Stomach (tissue), 9 donors: Measurements from ENCODE around the gene SEPTIN10. TPM values are rescaled to one million over a fixed set of nuclear protein-coding genes. Genes with fewer than 3 reads are reported as not detected.

Source experiments
- DNase-seq, 2 donors: peaks; one replicate each; pipeline versions ENCODE4 v3.0.0 to v3.0.0-alpha.2; 2013 to 2019
- H3K27ac ChIP-seq, 5 donors: fragments of 200-600 bp in 4 of 5; sonication (generic) in 4 of 5; one replicate each; pipeline ENCODE4 v1.5.1; 2013 to 2019; ENCODE audit warnings: mild to moderate bottlenecking in 1 of 5, moderate library complexity in 1 of 5
- H3K27me3 ChIP-seq, 3 donors: fragments of 200-600 bp; sonication (generic); one replicate each; pipeline ENCODE4 v1.5.1; 2017 to 2019; ENCODE audit warnings: mixed run types in 1 of 3
- H3K36me3 ChIP-seq, 4 donors: fragments of 200-600 bp; sonication (generic); 1 replicate in 3 of 4; 2 replicates in 1 of 4; pipeline ENCODE4 v1.5.1; 2016 to 2019
- H3K4me1 ChIP-seq, 4 donors: fragments of 200-600 bp; sonication (generic); one replicate each; pipeline ENCODE4 v1.5.1; 2016 to 2019
- H3K4me3 ChIP-seq, 4 donors: fragments of 200-600 bp; sonication (generic) in 3 of 4; one replicate each; pipeline ENCODE4 v1.5.1; 2016 to 2019; ENCODE audit warnings: mild to moderate bottlenecking in 1 of 4
- H3K9me3 ChIP-seq, 4 donors: fragments of 200-600 bp; sonication (generic); one replicate each; pipeline ENCODE4 v1.5.1; 2016 to 2019
- EP300 ChIP-seq: sonication (generic); formaldehyde crosslinking; IDR thresholded peaks from one replicate; pipeline ENCODE4 v1.6.1; 2017; ENCODE audit warnings: antibody characterized with exemption
- POLR2A ChIP-seq, 4 donors: fragments of 450-650 bp; IDR thresholded peaks; one replicate each; pipeline ENCODE4 v1.6.1; 2016; ENCODE audit warnings: antibody characterized with exemption in 4 of 4, control low read depth in 2 of 4, mild to moderate bottlenecking in 1 of 4, moderate library complexity in 1 of 4
- POLR2AphosphoS5 ChIP-seq, 3 donors: sonication (generic); formaldehyde crosslinking; IDR thresholded peaks; one replicate each; pipeline ENCODE4 v1.6.1; 2016; ENCODE audit warnings: antibody characterized with exemption in 3 of 3
- WGBS, 5 donors: extraction: QIAGEN DNeasy Blood & Tissue Kit in 3 of 5; methylation state at CpG; one replicate each; pipeline versions ENCODE4 v1.1.5 to v1.1.7; 2013 to 2018; 5-methylcytosine and 5-hydroxymethylcytosine counted together
- intact Hi-C: fragments of 100-400 bp; cut with DNase I; formaldehyde crosslinking; loops from one replicate; pipeline ENCODE4 v1.15.1; 2023; ENCODE audit warnings: low total_unique reads
- polyA plus RNA-seq, 3 donors: library from polyadenylated mRNA; stranded (reverse); fragments of 200-250 nt; gene quantifications; one replicate each; pipeline ENCODE4 v1.2.3, GENCODE V29; 2013
- total RNA-seq, 5 donors: library from RNA; depleted of rRNA; stranded (reverse); fragments of >200 nt; gene quantifications; one replicate each; pipeline versions ENCODE4 v1.1.0 to v1.2.3, GENCODE V29; 2014 to 2016
- TF ChIP-seq, protein P1 (sequence below), 7 experiments: fragments of 450-650 bp in 4 of 7; fragments of 200-600 bp in 3 of 7; sonication (generic) in 3 of 7; IDR thresholded peaks; one replicate each; pipeline ENCODE4 v1.5.1; 2016 to 2019; ENCODE audit warnings: antibody characterized with exemption in 7 of 7, control low read depth in 2 of 7, mild to moderate bottlenecking in 1 of 7
- donor health status: healthy with polysubstance abuse.
- donor health status: Bipolar disorder and iron deficiency.
- donor health status: healthy.

SEPTIN10 gene
- total and polyA plus RNA-seq, 8 donors: 24.9 to 101 (median 45.9) TPM

GRCh38 chr2:109510136-109511028 is 103.4 kb downstream of the SEPTIN10 start:
- WGBS, 5 donors: 48 to 52% (median 51%) methylated on average over 17 to 19 of the region's 19 CpGs
- Histone ChIP-seq H3K4me1 (peaks cover 4 to 31% (median 14%) of the 10 kb centered on the region in 4 donors), H3K9me3 (peaks cover 0 to 6% (median 3%) of the 10 kb centered on the region in 4 donors), H3K4me3 (no peak overlapping the region), H3K27ac (no peak overlapping the region), H3K27me3 (no peaks in the 10 kb centered on the region), H3K36me3 (no peaks in the 10 kb centered on the region)
- intact Hi-C loops: loop anchor here (2.0 kb wide), 1 partner anchor 384 kb away; no protein-coding TSS in a partner anchor
- DNase-seq: peak; percentile 84 to 92
- TF ChIP-seq POLR2AphosphoS5 (IDR thresholded peaks at IDR 0.05): peak in 1 of 3 donors; percentile 40
- no peak for TF ChIP-seq POLR2A (IDR thresholded peaks at IDR 0.05)
- no peak for TF ChIP-seq EP300
- TF ChIP-seq, protein P1, sequence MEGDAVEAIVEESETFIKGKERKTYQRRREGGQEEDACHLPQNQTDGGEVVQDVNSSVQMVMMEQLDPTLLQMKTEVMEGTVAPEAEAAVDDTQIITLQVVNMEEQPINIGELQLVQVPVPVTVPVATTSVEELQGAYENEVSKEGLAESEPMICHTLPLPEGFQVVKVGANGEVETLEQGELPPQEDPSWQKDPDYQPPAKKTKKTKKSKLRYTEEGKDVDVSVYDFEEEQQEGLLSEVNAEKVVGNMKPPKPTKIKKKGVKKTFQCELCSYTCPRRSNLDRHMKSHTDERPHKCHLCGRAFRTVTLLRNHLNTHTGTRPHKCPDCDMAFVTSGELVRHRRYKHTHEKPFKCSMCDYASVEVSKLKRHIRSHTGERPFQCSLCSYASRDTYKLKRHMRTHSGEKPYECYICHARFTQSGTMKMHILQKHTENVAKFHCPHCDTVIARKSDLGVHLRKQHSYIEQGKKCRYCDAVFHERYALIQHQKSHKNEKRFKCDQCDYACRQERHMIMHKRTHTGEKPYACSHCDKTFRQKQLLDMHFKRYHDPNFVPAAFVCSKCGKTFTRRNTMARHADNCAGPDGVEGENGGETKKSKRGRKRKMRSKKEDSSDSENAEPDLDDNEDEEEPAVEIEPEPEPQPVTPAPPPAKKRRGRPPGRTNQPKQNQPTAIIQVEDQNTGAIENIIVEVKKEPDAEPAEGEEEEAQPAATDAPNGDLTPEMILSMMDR (IDR thresholded peaks at IDR 0.05): peak in 5 of 7 experiments; percentile 90 to 93 (median 93)

DNA sequence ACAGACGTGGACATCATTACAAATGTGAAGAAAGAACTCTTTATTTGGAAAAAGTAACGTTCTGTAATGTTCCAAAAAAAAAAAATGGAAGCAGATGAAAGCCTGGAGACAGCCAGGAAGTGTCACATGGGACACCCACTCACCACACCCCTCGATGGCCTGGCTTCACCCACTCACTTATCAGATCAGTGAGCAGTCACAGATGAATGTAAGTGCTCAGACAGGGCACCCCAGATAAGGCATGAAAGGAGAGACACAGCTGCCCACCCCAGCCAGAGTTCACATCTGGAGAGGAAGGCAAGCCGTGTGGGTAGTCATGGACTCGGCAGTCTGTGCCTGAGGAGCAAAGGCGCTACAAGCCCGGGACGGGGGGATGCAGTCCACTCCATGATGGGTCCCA is 105.2 kb downstream of the SEPTIN10 start:
- H3K4me3 ChIP-seq: no peak overlapping the region
- peaks cover 0 to 16% (median 1%) of the 10 kb centered on the region in 4 donors for H3K4me1 ChIP-seq
- H3K9me3 ChIP-seq: peaks cover 0 to 11% (median 3%) of the 10 kb centered on the region in 4 donors
- TF ChIP-seq, protein P1 (IDR thresholded peaks at IDR 0.05): no peak
- no peak for TF ChIP-seq POLR2A (IDR thresholded peaks at IDR 0.05)
- no peak for TF ChIP-seq POLR2AphosphoS5 (IDR thresholded peaks at IDR 0.05)
- TF ChIP-seq EP300: no peak
- DNase-seq: no peak
- 67 to 72% (median 71%) methylated on average over 8 of the region's 8 CpGs for WGBS, 5 donors
- H3K27me3 ChIP-seq: no peaks in the 10 kb centered on the region
- H3K27ac ChIP-seq: no peak overlapping the region
- no peaks in the 10 kb centered on the region for H3K36me3 ChIP-seq
- intact Hi-C loops: no loop called here

DNA sequence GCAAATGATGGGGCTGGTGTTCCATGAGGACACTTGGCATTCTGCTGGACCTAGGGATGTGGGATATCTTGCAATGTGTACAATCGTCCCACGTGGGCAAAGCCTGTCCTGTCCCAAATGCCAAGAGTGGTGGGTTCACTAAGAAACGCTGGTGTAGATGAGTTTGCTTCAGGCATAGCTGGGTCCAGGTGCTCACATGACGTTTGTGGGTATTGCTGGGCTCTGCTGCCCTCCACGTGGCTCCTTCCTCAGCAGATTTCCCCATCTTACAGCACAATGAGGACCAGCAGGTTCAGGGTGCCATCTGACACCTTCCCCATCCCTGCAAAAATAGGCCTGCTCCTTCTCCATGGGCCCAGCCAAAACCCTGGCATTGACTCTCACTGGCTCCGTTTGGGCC is 105.9 kb downstream of the SEPTIN10 start:
- Histone ChIP-seq H3K36me3 (no peaks in the 10 kb centered on the region), H3K4me1 (peaks cover 0 to 9% (median 0%) of the 10 kb centered on the region in 4 donors), H3K27me3 (no peaks in the 10 kb centered on the region), H3K27ac (no peak overlapping the region), H3K4me3 (no peak overlapping the region), H3K9me3 (peaks cover 0 to 11% (median 3%) of the 10 kb centered on the region in 4 donors)
- intact Hi-C loops: no loop called here
- DNase-seq: no peak
- WGBS, 5 donors: 72 to 82% (median 79%) methylated on average over 4 to 6 of the region's 6 CpGs
- TF ChIP-seq EP300 (no peak), POLR2AphosphoS5 (IDR thresholded peaks at IDR 0.05) (no peak)
- TF ChIP-seq, protein P1 (IDR thresholded peaks at IDR 0.05): no peak

GRCh38 chr2:109507217-109507616 is 106.5 kb downstream of the SEPTIN10 start:
- Histone ChIP-seq H3K4me1 (peaks cover 0 to 8% (median 0%) of the 10 kb centered on the region in 4 donors), H3K27me3 (no peaks in the 10 kb centered on the region), H3K36me3 (peaks cover 0 to under 1% (median 0%) of the 10 kb centered on the region in 4 donors), H3K4me3 (no peak overlapping the region), H3K27ac (no peak overlapping the region), H3K9me3 (peaks cover 0 to 11% (median 3%) of the 10 kb centered on the region in 4 donors)
- intact Hi-C loops: no loop called here
- whole genome bisulfite sequencing, 5 donors: 64 to 87% (median 74%) methylated on average over 4 to 7 of the region's 7 CpGs
- DNase-seq: peak in 1 of 2 donors; percentile 60
- TF ChIP-seq, protein P1 (IDR thresholded peaks at IDR 0.05): no peak
- TF ChIP-seq POLR2A (IDR thresholded peaks at IDR 0.05): no peak
- TF ChIP-seq EP300: no peak
- TF ChIP-seq POLR2AphosphoS5 (IDR thresholded peaks at IDR 0.05): no peak
